GM19240 (cell line): ENCODE data around the gene CYSRT1.
"Not testable (repeated sequence)": the region's sequence is repeated elsewhere in the genome, so short reads cannot be mapped to it uniquely, and the experiment has no call there.

ENCODE experiments used
- DNase-seq: peaks from one replicate; pipeline ENCODE4 v3.0.0; 2011; ENCODE audit warnings: low spot score; ENCODE audit not compliant: insufficient read length

Gene CYSRT1

DNA sequence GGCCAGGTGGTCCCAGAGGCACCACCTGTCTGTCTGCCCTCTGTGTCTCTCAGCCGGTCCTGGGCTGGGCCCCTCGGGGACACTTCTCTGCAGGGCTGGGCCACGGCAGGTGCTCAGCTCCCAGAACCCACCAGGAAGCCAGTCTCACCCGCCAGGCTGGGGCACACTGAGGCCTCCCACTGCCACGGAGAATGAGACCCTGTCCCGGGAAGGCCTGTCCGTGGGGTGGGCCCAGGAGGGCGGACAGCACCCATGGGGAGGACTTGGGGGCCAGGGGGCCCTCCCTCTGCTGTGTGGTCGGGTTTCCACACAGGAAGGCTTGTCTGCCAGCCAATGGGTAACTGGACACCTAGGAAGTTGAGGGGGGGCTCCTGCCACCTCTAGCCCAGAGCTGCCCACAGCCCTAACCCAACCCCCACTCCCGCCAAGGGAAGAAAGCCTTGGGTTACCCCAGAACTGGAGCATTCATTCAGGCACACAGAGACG is 12.0 kb downstream of the CYSRT1 start:
- DNase-seq, result no peak

DNA sequence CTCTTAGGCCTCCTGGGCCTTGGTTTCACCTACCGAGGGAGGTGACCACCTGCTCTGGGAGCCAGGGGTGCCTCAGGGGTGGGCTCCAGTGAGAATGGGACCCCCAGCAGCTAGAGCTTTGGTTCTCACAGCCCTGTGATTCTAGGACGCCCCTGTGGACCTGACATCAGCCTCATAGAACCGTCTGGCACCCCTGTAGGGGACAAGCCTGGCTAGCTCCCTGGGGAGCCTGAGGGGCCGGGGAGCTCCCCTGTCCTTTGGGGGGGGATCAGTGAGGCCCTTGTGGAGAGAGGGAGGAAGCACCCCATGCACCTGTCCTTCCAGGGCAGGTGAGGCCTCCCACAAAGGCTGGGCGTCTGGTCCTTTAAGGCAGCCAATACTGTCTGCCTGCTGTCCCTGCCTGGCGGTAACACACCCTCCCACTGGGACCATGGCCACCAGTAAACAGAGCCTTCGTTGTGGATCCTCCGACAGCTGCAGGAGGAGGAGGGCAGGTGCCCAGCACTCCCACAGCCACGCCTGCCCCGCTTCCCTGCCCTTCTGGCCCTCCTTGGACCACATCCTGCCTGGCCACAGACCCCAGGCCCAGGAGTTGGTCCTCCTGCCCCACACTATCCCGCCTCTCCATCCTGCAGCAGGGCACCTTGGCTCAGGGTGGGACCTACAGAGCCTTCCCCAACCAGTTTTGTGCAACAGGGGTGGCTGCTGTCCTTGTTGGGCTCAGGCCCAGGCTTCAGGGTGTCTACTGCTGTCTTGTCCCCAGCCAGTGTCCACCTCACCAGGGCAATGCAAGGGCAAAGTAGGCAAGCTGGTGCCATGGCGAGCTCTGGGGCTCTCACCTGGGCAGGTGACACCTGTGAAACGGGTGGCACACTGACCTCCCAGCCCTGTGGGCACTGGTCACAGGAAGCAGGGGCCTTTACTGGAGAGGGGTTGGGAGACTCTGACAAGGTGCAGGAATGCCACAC is 13.1 kb downstream of the CYSRT1 start:
- DNase-seq, result no peak

DNA sequence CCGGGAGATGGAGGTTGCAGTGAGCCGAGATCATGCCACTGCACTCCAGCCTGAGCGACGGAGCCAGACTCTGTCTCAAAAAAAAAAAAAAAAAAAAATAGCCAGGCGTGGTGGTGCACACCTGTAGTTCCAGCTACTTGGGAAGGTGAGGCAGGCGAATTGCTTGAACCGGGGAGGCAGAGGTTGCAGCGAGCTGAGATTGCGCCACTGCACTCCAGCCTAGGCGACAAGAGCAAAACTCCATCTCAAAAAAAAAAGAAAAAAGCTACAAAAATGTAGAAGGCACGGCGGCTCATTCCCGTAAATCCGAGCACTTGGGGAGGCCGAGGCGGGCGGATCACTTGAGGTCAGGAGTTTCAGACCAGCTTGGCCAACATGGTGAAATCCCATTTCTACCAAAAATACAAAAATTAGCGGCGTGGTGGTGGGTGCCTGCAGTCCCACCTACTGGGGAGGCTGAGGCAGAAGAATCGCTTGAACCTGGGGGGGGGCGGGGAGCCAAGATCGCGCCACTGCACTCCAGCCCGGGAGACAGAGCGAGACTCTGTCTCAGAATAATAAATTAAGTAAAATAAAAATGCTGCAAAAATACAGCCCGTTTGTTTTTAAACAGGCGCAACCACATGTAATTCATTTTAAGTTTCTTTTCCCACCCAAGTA is 14.7 kb downstream of the CYSRT1 start:
- DNase-seq, result not testable (repeated sequence)

DNA sequence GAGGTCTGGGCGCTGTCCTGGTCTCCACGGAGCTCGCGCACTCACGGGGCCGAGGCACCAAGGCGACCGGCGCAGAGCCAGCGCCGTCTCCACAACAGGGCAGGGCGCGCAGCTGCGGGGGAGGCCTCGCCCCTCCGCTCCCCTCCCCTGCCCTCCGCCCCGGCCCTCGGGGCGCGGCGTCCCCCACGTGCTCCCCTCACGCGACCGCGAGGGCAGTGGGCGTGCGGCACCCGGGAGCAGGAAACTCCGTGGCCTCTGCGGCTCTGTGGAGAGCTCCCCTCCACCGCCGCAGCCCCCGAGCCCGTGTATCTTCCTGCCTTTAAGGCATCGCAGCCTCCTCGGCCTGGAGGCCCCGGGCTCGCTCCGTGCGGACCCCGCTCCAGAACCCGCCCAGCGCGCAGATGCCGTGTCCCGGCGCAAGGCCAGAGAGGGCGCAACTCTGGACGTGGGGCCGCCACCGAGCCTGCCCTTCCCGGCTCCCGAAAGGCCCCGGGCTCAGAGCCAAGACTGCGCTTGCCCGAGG is 15.4 kb downstream of the CYSRT1 start:
- DNase-seq, result peak; percentile 64

DNA sequence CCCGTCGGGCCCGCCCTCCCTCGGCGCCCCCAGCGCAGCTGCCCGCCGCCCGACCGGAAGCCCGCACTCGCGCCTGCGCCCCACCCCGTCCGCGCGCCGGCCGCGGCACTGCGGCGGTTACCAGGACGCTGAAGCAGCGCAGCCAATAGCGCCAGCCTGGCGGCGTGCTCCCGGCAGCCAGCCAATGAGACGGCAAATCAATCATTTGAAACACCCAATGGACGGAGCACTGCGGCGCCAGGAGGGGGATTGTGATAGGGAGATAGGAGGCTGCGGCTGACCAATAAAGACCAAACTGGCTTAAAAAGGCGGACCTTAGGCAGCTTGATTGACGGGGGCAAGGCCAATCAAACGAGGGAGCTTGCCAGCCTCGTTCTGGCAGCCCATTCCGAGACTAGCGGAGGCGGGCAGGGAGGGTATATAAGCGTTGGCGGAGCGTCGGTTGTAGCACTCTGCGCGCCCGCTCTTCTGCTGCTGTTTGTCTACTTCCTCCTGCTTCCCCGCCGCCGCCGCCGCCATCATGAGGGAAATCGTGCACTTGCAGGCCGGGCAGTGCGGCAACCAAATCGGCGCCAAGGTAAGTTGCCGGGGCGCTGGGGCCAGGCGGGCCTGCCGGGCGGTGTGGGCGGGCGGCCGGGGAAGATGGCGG is 16.0 kb downstream of the CYSRT1 start, which contains the start of gene TUBB4B:
TSS of gene TUBB4B (plus strand) at position 447 of the 649 bp plus-strand sequence. CDS start at position 521, 74 bp downstream.
- DNase-seq, result peak; percentile 99

DNA sequence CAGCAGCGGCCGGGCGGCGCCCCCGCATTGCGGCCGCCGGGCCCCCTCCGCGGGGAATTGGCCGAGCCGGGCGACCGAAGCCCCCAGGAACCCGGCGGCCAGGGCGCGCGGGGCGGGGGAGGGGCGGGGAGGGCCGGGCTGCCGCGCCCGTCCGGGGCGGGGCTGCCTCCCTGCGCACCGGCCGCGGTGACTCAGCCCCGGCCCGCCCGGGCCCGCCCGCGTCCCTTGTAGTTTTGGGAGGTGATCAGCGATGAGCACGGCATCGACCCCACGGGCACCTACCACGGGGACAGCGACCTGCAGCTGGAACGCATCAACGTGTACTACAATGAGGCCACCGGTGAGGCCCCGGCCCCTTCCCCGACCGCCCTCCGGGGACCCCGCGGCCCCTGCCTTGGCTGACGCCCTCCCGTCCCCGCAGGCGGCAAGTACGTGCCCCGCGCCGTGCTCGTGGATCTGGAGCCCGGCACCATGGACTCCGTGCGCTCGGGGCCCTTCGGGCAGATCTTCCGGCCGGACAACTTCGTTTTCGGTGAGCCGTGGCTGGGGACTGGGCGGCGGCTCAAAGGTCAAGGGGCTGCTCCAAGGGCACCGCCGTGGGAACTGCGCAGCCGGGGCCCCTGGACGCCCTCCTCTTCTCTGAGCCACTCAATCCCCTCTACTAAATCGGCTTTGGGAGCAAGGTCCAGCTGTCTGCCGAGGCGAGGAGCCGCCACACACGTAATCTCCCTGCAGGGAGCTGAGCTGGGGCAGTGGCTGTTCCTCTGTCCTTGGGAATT is 16.7 kb downstream of the CYSRT1 start:
- DNase-seq, result no peak

DNA sequence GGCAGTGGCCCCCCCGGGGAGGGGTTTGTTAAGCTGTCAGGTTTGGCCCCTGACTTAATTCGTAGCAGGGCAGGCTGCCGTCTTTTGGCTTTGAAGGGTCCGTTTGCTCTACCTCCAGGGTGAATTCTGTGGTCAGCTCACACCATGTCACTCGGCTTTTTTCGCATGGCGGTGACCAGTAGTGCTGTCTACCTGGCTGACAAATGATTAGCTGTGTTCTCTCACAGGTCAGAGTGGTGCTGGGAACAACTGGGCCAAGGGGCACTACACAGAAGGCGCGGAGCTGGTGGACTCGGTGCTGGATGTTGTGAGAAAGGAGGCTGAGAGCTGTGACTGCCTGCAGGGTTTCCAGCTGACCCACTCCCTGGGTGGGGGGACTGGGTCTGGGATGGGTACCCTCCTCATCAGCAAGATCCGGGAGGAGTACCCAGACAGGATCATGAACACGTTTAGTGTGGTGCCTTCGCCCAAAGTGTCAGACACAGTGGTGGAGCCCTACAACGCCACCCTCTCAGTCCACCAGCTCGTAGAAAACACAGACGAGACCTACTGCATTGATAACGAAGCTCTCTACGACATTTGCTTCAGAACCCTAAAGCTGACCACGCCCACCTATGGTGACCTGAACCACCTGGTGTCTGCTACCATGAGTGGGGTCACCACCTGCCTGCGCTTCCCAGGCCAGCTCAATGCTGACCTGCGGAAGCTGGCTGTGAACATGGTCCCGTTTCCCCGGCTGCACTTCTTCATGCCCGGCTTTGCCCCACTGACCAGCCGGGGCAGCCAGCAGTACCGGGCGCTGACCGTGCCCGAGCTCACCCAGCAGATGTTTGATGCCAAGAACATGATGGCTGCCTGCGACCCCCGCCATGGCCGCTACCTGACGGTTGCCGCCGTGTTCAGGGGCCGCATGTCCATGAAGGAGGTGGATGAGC is 17.6 kb downstream of the CYSRT1 start:
- no peak for DNase-seq

DNA sequence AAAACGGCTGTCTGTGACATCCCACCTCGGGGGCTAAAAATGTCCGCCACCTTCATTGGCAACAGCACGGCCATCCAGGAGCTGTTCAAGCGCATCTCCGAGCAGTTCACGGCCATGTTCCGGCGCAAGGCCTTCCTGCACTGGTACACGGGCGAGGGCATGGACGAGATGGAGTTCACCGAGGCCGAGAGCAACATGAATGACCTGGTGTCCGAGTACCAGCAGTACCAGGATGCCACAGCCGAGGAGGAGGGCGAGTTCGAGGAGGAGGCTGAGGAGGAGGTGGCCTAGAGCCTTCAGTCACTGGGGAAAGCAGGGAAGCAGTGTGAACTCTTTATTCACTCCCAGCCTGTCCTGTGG is 18.3 kb downstream of the CYSRT1 start:
- DNase-seq, result not testable (repeated sequence)

DNA sequence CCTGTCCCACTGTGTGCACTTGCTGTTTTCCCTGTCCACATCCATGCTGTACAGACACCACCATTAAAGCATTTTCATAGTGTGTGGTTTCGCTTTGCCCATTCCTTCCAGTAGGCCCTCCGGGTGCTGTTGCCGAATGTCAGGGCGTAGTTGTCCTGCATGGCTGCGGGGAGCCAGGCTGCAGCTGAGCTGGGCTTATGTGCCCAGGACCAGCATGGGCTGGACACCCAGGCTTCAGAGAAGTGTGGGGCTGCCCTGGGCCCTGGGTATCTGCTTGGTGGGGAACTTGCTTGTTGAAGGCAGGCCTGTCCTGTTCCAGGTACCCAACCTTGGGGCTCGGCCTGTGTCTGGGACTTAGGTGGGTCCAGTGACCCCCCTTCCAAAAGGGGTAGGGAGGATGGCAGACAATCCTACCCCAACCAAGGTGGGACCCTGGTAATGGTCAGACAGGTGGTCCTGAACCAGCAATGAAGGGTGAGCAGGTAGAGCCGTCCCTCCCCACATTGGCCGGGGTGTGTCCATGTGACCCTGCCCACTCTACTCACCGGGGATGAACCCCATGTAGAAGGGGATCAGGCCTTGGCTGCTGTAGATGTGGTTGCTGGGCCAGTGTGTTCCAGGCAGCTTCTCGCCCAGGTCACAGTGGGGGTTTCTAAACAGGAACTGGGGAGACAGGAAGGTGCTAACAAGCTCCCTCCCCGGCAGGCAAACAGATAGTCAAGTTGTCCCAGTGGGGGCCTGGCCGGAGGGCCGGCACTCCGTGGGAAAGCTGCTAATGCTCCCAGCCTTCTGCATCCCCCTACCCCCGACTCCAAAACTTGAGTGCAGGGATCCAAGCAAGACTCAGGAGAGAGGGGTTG is 18.9 kb downstream of the CYSRT1 start:
- no peak for DNase-seq

DNA sequence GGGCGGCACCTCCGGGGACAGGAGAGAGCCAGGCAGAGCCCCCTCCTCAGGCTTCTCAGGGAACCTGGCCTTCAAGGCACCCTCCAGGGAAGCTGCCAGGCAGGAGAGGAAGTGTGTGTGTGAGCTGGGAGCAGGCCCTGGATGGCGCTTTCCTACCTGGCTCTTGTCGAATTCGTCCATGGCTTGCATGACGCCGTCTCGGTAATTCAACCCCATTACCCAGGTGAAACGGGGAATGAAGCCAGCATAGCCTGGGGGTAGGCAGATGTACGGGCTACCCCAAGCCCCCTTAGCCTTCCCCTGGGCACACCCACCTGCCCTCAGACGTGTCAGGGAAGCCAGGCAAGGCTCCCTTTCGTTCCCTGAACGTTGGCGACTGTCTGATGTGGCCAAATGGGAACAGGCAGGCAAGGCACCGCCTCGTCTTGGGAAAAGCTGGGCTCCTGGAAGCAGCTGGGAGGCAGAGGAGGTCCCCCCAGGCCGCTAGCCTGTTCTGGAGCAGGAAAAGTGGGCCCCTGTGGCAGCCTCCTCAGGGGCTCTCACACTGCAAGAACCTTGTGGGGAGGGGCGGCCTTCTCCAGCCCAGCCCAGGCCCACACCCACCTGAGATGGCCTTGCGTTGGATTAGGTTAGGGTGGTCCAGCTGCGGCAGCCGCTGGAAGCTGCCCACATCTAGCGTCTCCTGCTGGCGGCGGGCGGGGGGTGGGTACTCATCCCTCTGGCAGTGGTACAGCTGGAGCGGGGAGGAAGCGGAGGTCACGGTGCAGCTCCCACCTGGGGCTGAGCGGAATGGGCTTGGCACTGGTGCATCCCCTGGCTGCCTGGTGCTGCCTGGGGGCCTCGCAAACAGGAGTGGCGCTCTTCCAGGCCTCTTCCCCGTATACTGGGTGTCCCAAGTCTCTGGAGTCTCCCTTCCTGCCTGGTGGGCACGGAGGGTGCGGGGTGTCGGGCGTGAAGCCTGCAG is 19.8 kb downstream of the CYSRT1 start:
- no peak for DNase-seq

DNA sequence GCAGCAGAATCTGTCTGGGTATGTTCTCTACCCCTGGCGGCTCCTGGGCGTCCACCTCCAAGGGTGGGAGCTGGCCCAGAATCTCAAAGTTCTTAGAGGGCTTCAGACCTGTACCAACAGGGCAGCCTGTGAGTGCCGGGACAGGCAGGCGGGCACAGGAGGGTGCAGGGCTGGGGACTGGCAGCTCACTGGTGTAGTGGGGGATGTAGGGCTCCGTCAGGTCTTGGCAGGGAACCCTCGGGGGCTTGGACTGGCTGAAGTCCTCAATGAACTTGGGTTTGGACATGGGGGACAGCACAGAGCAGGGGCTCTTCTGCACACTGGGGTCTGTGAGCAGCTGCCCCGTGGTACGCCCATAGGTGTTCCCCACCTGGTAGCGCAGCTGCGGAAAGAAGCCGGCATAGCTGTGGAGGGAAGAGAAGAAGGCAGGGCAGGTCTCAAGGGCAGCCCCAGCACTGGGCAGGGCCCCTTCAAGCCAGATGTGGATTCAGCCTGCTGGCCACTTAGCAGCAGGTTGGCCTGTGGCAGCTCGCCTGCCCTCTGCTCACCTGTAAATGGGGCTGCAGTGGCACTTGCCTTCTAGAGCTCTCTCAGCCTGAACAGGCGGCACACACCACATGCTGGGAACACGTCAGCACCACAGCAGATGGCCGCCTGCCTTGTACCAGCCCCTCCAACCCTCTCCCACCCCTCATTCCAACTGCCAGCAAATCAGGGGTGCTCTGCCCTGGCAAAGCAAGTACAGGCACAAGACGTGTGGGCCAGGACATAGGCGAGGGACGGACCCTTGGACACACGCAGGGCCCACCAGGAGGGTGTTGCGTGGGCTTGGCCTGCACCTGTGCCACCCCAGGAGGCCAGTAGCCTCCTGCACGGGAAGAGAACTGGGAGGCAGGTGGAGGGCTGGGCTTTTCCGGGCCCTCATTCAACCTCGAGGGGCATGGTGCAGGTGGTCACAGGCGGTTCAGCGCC is 20.8 kb downstream of the CYSRT1 start:
- DNase-seq, result no peak

DNA sequence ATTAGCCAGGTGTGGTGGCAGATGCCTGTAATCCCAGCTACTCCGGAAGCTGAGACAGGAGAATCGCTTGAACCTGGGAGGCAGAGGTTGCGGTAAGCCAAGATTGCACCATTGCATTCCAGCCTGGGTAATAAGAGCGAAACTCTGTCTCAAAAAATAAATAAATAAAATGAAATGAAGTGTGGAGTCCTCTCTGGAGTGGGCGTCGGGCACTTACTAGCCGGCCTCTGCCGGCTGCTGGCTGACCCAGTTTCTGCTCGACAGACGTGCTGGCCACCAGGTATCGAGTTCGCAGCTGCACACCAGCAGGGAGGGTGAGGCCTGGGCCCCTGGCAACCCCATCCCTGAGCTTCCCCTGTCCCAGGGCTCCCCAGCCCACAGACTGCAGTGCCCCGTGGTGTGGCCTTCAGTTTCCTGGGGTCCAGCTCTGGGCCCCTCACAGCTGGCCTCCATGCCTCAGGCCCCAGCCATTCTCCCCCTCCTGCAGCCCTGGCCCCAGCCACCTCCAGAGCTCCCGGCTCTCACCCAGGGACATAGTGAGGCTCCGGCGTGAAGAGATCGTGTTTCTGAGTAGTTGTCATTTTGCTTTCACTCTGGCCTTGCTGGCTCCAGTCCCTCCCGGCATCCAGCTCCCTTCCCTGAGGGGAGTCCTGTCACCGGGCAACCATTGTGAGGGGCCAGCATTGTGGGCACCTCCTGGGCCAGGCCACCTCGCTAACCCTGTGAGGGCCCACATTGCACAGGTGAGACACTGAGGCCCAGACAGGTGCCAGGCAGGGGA is 22.4 kb downstream of the CYSRT1 start:
- no peak for DNase-seq

DNA sequence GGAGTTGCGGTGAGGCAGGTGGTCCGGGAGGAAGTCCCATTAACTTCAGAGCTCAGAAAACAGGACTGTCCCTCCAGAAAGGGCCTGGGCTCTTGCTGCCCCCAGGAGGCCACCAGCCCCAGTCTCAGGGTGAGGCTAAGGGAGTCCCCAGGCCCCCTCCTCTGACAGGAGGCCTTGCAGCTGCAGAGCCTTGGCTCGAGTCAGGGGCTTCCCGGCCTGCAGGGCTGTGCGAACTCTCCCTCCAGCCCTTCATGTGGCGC is 22.9 kb downstream of the CYSRT1 start:
- DNase-seq, result no peak

DNA sequence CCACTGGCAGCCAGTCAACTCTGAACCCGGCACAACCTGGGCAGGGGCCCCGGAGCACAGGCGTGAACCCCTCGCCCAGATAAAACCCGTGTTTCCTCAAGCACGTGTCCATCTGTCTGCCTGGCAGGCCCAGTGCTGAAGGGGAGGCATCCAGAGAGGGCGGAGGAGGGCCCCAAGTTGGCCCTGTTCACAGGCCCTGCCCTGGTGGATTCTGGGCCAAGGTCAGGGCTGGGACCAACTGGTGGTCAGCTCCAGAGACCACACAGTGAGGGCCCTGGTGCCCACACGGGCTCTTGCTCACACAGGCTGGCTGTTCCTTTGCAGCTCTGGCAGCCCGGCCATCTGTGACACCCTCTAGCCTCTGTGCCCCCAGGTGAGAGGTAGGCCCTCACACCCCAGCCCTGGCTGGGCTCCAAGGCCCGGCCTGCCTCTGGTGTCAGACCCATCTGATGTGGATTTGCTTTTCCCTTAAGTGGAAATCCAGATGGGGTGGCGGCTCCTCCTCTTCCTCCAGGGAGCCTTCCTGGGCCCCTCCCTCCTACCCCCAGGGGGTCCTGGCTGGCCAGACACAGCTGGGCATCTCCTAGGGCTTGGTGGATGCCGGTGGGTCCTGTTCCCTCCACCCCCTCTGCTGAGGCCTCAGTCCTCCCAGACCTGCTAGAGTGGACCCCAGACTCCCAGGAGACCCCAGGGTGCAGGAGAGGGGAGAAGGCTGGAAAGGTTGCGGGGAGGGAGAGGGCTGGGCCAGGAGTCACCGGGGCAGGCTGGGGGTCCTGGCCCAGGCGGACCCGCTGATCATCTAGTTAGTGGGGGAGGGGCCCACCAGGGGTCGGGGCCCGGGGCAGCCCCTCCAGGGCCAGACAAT is 25.6 kb downstream of the CYSRT1 start:
- no peak for DNase-seq

DNA sequence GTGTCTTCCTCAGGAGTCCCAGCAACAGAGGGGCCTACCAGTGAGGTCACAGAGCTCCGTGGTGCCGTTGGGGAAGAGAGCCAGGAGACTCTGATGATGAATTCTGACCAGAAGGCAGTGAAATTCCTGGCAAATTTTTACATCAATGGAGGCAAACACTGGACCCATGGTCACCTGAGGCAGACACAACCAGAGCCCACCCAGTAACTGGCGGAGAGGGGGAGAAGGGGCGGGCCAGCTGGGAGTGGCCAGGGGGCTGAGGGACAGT is 26.2 kb downstream of the CYSRT1 start, which contains the start of gene STPG3:
TSS of gene STPG3 (plus strand) at position 93 of the 268 bp plus-strand sequence. CDS start at position 94, 1 bp downstream.
- DNase-seq, result no peak
